MM.1S (cell line): ENCODE data around the gene ADGRD1.

Source experiments
- DNase-seq: peaks from one replicate; pipeline ENCODE4 v3.0.0-alpha.2; 2015
- H2AFZ ChIP-seq: fragments of 300-600 bp; sonication (generic); 2 replicates; pipeline ENCODE4 v1.6.0; 2016; ENCODE audit warnings: antibody characterized with exemption, low read length
- H3F3A ChIP-seq: fragments of 300-600 bp; sonication (generic); 2 replicates; pipeline ENCODE4 v1.6.1; 2016; ENCODE audit warnings: mild to moderate bottlenecking, antibody characterized with exemption, low read length, moderate library complexity, mixed read lengths; ENCODE audit not compliant: insufficient read depth
- H3K27ac ChIP-seq: fragments of 300-600 bp; sonication (generic); 2 replicates; pipeline ENCODE4 v1.5.1; 2016; ENCODE audit warnings: mild to moderate bottlenecking, low read length
- H3K27me3 ChIP-seq: fragments of 300-600 bp; sonication (generic); replicated peaks from 2 replicates; pipeline ENCODE4 v1.6.0; 2016; ENCODE audit warnings: low read length; ENCODE audit not compliant: insufficient read depth
- H3K36me3 ChIP-seq: fragments of 300-600 bp; sonication (generic); replicated peaks from 2 replicates; pipeline ENCODE4 v1.6.1; 2016; ENCODE audit warnings: mild to moderate bottlenecking, low read length, mixed read lengths; ENCODE audit not compliant: insufficient read depth
- H3K4me1 ChIP-seq: fragments of 300-600 bp; sonication (generic); 2 replicates; pipeline ENCODE4 v1.6.1; 2016; ENCODE audit warnings: low read length, mixed read lengths
- H3K4me2 ChIP-seq: fragments of 300-600 bp; sonication (generic); 2 replicates; pipeline ENCODE4 v1.6.0; 2016; ENCODE audit warnings: low read depth, low read length
- H3K4me3 ChIP-seq: fragments of 300-600 bp; sonication (generic); 2 replicates; pipeline ENCODE4 v1.5.1; 2016; ENCODE audit warnings: low read length, mixed read lengths
- H3K79me2 ChIP-seq: fragments of 300-600 bp; sonication (generic); 2 replicates; pipeline ENCODE4 v1.6.1; 2016; ENCODE audit warnings: mixed run types, low read length, mixed read lengths
- H3K9ac ChIP-seq: fragments of 300-600 bp; sonication (generic); 2 replicates; pipeline ENCODE4 v1.6.1; 2016; ENCODE audit warnings: low read length, mixed read lengths
- H3K9me2 ChIP-seq: fragments of 300-600 bp; sonication (generic); replicated peaks from 2 replicates; pipeline ENCODE4 v1.6.1; 2016; ENCODE audit warnings: mild to moderate bottlenecking, low read length, mixed read lengths; ENCODE audit not compliant: insufficient read depth
- H3K9me3 ChIP-seq: fragments of 300-600 bp; sonication (generic); replicated peaks from 2 replicates; pipeline ENCODE4 v1.6.1; 2016; ENCODE audit warnings: mild to moderate bottlenecking, low read length, mixed read lengths; ENCODE audit not compliant: insufficient read depth
- H4K20me1 ChIP-seq: fragments of 300-600 bp; sonication (generic); 2 replicates; pipeline ENCODE4 v1.6.1; 2016; ENCODE audit warnings: mild to moderate bottlenecking, low read length, moderate library complexity, mixed read lengths; ENCODE audit not compliant: insufficient read depth
- CTCF ChIP-seq: fragments of 300-600 bp; sonication (generic); IDR thresholded peaks from 2 replicates; pipeline ENCODE4 v1.5.1; 2016; ENCODE audit warnings: antibody characterized with exemption, low read length, mixed read lengths
- EZH2 ChIP-seq: fragments of 300-600 bp; sonication (generic); optimal IDR thresholded peaks from 2 replicates; pipeline ENCODE3; 2017; ENCODE audit warnings: low read depth, mild to moderate bottlenecking, antibody characterized with exemption, low read length, mixed read lengths
- EZH2phosphoT487 ChIP-seq: fragments of 300-600 bp; sonication (generic); IDR thresholded peaks from 2 replicates; pipeline ENCODE4 v1.6.1; 2018; ENCODE audit warnings: antibody characterized with exemption, low read length

ADGRD1 gene

GRCh38 chr12:131164096-131164872 is 210.6 kb downstream of the ADGRD1 start:
- Histone ChIP-seq H3K9me3 (no peaks in the 10 kb centered on the region), H4K20me1 (no peaks in the 10 kb centered on the region), H3K79me2 (no peaks in the 10 kb centered on the region), H3K36me3 (no peaks in the 10 kb centered on the region), H3K4me1 (no peaks in the 10 kb centered on the region), H3K4me3 (no peak overlapping the region), H2AFZ (no peak overlapping the region), H3K9ac (no peak overlapping the region), H3K27me3 (no peaks in the 10 kb centered on the region), H3K4me2 (no peak overlapping the region), H3K9me2 (no peaks in the 10 kb centered on the region), H3F3A (no peaks in the 10 kb centered on the region), H3K27ac (no peak overlapping the region)
- no peak for TF ChIP-seq CTCF
- TF ChIP-seq EZH2 = no peak
- TF ChIP-seq EZH2phosphoT487 = no peak
- no peak for DNase-seq

- H3K9me2 ChIP-seq = no peaks in the 10 kb centered on the region
- H3K4me3 ChIP-seq = no peak overlapping the region
- no peak for DNase-seq
- no peaks in the 10 kb centered on the region for H3F3A ChIP-seq
- H3K27ac ChIP-seq = no peak overlapping the region
- no peak overlapping the region for H3K9ac ChIP-seq
- H2AFZ ChIP-seq = no peak overlapping the region
- TF ChIP-seq EZH2phosphoT487 (no peak), CTCF (no peak), EZH2 (no peak)
- no peaks in the 10 kb centered on the region for H3K9me3 ChIP-seq
- no peaks in the 10 kb centered on the region for H3K79me2 ChIP-seq
- H4K20me1 ChIP-seq = no peaks in the 10 kb centered on the region
- H3K4me2 ChIP-seq = no peak overlapping the region
- H3K36me3 ChIP-seq = no peaks in the 10 kb centered on the region
- no peaks in the 10 kb centered on the region for H3K27me3 ChIP-seq
- no peaks in the 10 kb centered on the region for H3K4me1 ChIP-seq
These were observed 213.0 kb downstream of the ADGRD1 start for GRCh38 chr12:131166717-131167116.

- Histone ChIP-seq H2AFZ (no peak overlapping the region), H3K9ac (no peak overlapping the region), H3K4me1 (no peaks in the 10 kb centered on the region), H4K20me1 (no peaks in the 10 kb centered on the region), H3F3A (no peaks in the 10 kb centered on the region), H3K79me2 (no peaks in the 10 kb centered on the region), H3K27ac (no peak overlapping the region), H3K9me3 (no peaks in the 10 kb centered on the region), H3K27me3 (no peaks in the 10 kb centered on the region), H3K9me2 (no peaks in the 10 kb centered on the region), H3K4me3 (no peak overlapping the region), H3K36me3 (no peaks in the 10 kb centered on the region), H3K4me2 (no peak overlapping the region)
- no peak for DNase-seq
- TF ChIP-seq CTCF (no peak), EZH2 (no peak), EZH2phosphoT487 (no peak)
These were observed 213.6 kb downstream of the ADGRD1 start for GRCh38 chr12:131167334-131167733.
